NCI-H446 treated with DMSO at 0.1 percent for 48 hours (cell line): ENCODE results near the gene ZNF718.
"Not testable (repeated sequence)": the region's sequence is repeated elsewhere in the genome, so short reads cannot be mapped to it uniquely, and the experiment has no call there.

Source experiments
- DNase-seq: peaks from one replicate; lab custom pipeline; 2025; lab: John Stamatoyannopoulos, UW

Gene ZNF718

GRCh38 chr4:124275-125081 lies at the start of gene ZNF718:
ZNF718 (plus strand) TSS chr4:124501; CDS start chr4:124671, 170 bp downstream.
- DNase-seq: peak; percentile 80

GRCh38 chr4:85951-86350 lies 38.4 kb upstream of the ZNF718 start:
- DNase-seq: no peak

GRCh38 chr4:86559-87324 lies 37.6 kb upstream of the ZNF718 start:
- DNase-seq: not testable (repeated sequence)

- DNase-seq: no peak
Measured at GRCh38 chr4:98386-98785, 25.9 kb upstream of the ZNF718 start.

- no peak for DNase-seq
Measured at GRCh38 chr4:99863-100262, 24.4 kb upstream of the ZNF718 start.

GRCh38 chr4:107083-107443 lies 17.2 kb upstream of the ZNF718 start:
- no peak for DNase-seq

- no peak for DNase-seq
Measured at GRCh38 chr4:107444-108429, 16.6 kb upstream of the ZNF718 start.

- no peak for DNase-seq
Measured at GRCh38 chr4:112771-113170, 11.5 kb upstream of the ZNF718 start.

GRCh38 chr4:113732-114131 lies 10.6 kb upstream of the ZNF718 start:
- no peak for DNase-seq

GRCh38 chr4:114149-114548 lies 10.2 kb upstream of the ZNF718 start:
- no peak for DNase-seq

GRCh38 chr4:116499-116898 lies 7.8 kb upstream of the ZNF718 start:
- no peak for DNase-seq

- DNase-seq: no peak
Measured at GRCh38 chr4:120616-121015, 3.7 kb upstream of the ZNF718 start.

GRCh38 chr4:121408-122084 lies 2.8 kb upstream of the ZNF718 start:
- no peak for DNase-seq

- DNase-seq: not testable (repeated sequence)
Measured at GRCh38 chr4:123922-124274, 403 bp upstream of the ZNF718 start.

GRCh38 chr4:125091-125771 lies 930 bp downstream of the ZNF718 start:
- DNase-seq: no peak

GRCh38 chr4:125833-126232 lies 1.5 kb downstream of the ZNF718 start:
- no peak for DNase-seq

- no peak for DNase-seq
Measured at GRCh38 chr4:132483-132882, 8.2 kb downstream of the ZNF718 start.

- DNase-seq: no peak
Measured at GRCh38 chr4:138935-139334, 14.6 kb downstream of the ZNF718 start.

- no peak for DNase-seq
Measured at GRCh38 chr4:139691-140090, 15.4 kb downstream of the ZNF718 start.

GRCh38 chr4:146621-147020 lies 22.3 kb downstream of the ZNF718 start:
- no peak for DNase-seq

GRCh38 chr4:147233-147632 lies 22.9 kb downstream of the ZNF718 start:
- no peak for DNase-seq
